MM.1S (cell line): ENCODE results near the gene KDM2A.

Source experiments
- EZH2 ChIP-seq: fragments of 300-600 bp; sonication (generic); optimal IDR thresholded peaks from 2 replicates; pipeline ENCODE3; 2017; ENCODE audit warnings: low read depth, mild to moderate bottlenecking, antibody characterized with exemption, low read length, mixed read lengths
- EZH2phosphoT487 ChIP-seq: fragments of 300-600 bp; sonication (generic); IDR thresholded peaks from 2 replicates; pipeline ENCODE4 v1.6.1; 2018; ENCODE audit warnings: antibody characterized with exemption, low read length
- TF ChIP-seq, protein P1 (sequence below): fragments of 300-600 bp; sonication (generic); IDR thresholded peaks from 2 replicates; pipeline ENCODE4 v1.5.1; 2016; ENCODE audit warnings: antibody characterized with exemption, low read length, mixed read lengths

DNA sequence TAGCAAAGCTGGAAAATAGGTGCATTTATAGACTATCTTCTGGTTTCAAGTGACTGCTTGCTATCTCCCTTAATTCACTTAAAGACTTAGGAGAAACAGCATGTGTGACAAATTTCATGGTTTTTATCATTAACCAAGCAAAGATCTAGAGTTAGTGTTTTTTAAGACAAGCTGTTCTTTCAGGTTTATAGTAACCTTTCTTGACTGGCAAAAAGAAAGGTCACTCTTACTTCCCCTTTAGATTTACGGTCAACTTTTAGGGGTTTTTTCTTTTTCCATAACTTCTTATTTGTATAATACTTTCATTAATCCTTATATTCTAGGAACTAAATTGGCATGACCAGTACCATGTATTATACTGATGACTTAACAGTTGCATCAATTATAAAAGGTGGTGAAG lies 46.6 kb downstream of the KDM2A start:
- TF ChIP-seq, protein P1, sequence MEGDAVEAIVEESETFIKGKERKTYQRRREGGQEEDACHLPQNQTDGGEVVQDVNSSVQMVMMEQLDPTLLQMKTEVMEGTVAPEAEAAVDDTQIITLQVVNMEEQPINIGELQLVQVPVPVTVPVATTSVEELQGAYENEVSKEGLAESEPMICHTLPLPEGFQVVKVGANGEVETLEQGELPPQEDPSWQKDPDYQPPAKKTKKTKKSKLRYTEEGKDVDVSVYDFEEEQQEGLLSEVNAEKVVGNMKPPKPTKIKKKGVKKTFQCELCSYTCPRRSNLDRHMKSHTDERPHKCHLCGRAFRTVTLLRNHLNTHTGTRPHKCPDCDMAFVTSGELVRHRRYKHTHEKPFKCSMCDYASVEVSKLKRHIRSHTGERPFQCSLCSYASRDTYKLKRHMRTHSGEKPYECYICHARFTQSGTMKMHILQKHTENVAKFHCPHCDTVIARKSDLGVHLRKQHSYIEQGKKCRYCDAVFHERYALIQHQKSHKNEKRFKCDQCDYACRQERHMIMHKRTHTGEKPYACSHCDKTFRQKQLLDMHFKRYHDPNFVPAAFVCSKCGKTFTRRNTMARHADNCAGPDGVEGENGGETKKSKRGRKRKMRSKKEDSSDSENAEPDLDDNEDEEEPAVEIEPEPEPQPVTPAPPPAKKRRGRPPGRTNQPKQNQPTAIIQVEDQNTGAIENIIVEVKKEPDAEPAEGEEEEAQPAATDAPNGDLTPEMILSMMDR: no peak
- TF ChIP-seq EZH2 (no peak), EZH2phosphoT487 (no peak)
